HCT116 (cell line): ENCODE data around the gene PLEKHG5. TPM values are rescaled to one million over a fixed set of nuclear protein-coding genes. Genes with fewer than 3 reads are reported as not detected.

Experiments
- ATAC-seq: fragments of 200-7000 bp; cut with Tn5 transposase; 2 replicates; pipeline ENCODE4 v1.9.1; 2020; ENCODE audit warnings: mild to moderate bottlenecking, moderate library complexity
- BruUV-seq: library from RNA; stranded (reverse); fragments of 400-500 nt; replicated peaks from 2 replicates; lab custom pipeline; 2021; lab: Mats Ljungman, UMichigan
- CTCF ChIA-PET: fragments of 300-600 bp; sonication (Branson Sonifier 250); formaldehyde crosslinking; loops from one replicate; lab custom pipeline; 2021; ENCODE audit warnings: antibody characterized with exemption; lab: Charles Lee
- POLR2A ChIA-PET: fragments of 300-600, 350-600 bp; sonication (Branson Sonifier 250); formaldehyde crosslinking; loops from one replicate; lab custom pipeline; 2021; ENCODE audit warnings: antibody characterized with exemption; lab: Charles Lee
- RAD21 ChIA-PET, 2 experiments: fragments of 300-600 bp; sonication (Branson Sonifier 250); formaldehyde crosslinking; loops; one replicate each; lab custom pipeline; 2023; ENCODE audit warnings: low total read pairs in 2 of 2; ENCODE audit not compliant: uncharacterized antibody in 2 of 2, unreplicated experiment in 2 of 2, low non-redundant PET in 1 of 2; lab: Charles Lee
- DNase-seq: peaks from one replicate; pipeline ENCODE4 v3.0.0-alpha.2; 2010; ENCODE audit warnings: low read depth, low spot score
- H2AFZ ChIP-seq: fragments of 200-600 bp; shearing (Covaris generic), sonication (generic); 2 replicates; pipeline ENCODE4 v1.6.1; 2017; ENCODE audit warnings: low read depth, mixed run types, mixed read lengths, antibody characterized with exemption, low read length; ENCODE audit not compliant: poor library complexity, severe bottlenecking
- H3K27ac ChIP-seq: 2 replicates; pipeline ENCODE4 v1.5.1; 2012; ENCODE audit warnings: low read depth, low read length
- H3K27me3 ChIP-seq: fragments of 200-600 bp; sonication (generic); 2 replicates; pipeline ENCODE4 v1.6.1; 2016; ENCODE audit warnings: mixed run types, low read length, mixed read lengths; ENCODE audit not compliant: insufficient read depth
- H3K36me3 ChIP-seq, 2 experiments: fragments of 200-500 bp in 1 of 2; fragments of 200-600 bp in 1 of 2; sonication (Bioruptor generic) in 1 of 2; sonication (generic) in 1 of 2; 2 replicates each; pipeline versions ENCODE4 v1.5.1 to v1.6.1; 2014 to 2016; ENCODE audit warnings: low read length in 2 of 2, inconsistent platforms in 1 of 2, mixed read lengths in 1 of 2, mixed run types in 1 of 2; ENCODE audit not compliant: insufficient read depth in 2 of 2, control insufficient read depth in 1 of 2
- H3K4me1 ChIP-seq, 2 experiments: fragments of 200-600 bp in 1 of 2; sonication (generic) in 1 of 2; 2 replicates each; pipeline versions ENCODE4 v1.5.1 to v1.6.1; 2012 to 2017; ENCODE audit warnings: low read length in 2 of 2, inconsistent platforms in 1 of 2, mild to moderate bottlenecking in 1 of 2, mixed read lengths in 1 of 2, mixed run types in 1 of 2, moderate library complexity in 1 of 2; ENCODE audit not compliant: insufficient read depth in 2 of 2, control insufficient read depth in 1 of 2
- H3K4me2 ChIP-seq: fragments of 200-600 bp; sonication (generic); 2 replicates; pipeline ENCODE4 v1.6.1; 2017; ENCODE audit warnings: mixed run types, low read length, mixed read lengths
- H3K4me3 ChIP-seq, 2 experiments: fragments of 200-600 bp in 1 of 2; sonication (generic) in 1 of 2; replicated peaks in 1 of 2; 2 replicates each; pipeline ENCODE4 v1.5.1; 2011 to 2016; ENCODE audit warnings: low read length in 2 of 2, control low read depth in 1 of 2, low read depth in 1 of 2, mild to moderate bottlenecking in 1 of 2, mixed read lengths in 1 of 2, mixed run types in 1 of 2
- H3K79me2 ChIP-seq: fragments of 200-600 bp; sonication (generic); 2 replicates; pipeline ENCODE4 v1.6.1; 2017; ENCODE audit warnings: mild to moderate bottlenecking, mixed run types, low read length, moderate library complexity, mixed read lengths; ENCODE audit not compliant: insufficient read depth
- H3K9ac ChIP-seq: fragments of 200-600 bp; sonication (generic); 2 replicates; pipeline ENCODE4 v1.6.1; 2016; ENCODE audit warnings: low read length, mixed read lengths
- H3K9me2 ChIP-seq: fragments of 200-600 bp; sonication (generic), shearing (Covaris generic); 2 replicates; pipeline ENCODE4 v1.6.1; 2017; ENCODE audit warnings: mixed run types, mild to moderate bottlenecking, moderate library complexity; ENCODE audit not compliant: insufficient read depth
- H3K9me3 ChIP-seq, 2 experiments: fragments of 200-500 bp in 1 of 2; fragments of 200-600 bp in 1 of 2; sonication (Bioruptor generic) in 1 of 2; sonication (generic) in 1 of 2; 2 replicates each; pipeline ENCODE4 v1.6.1; 2014 to 2017; ENCODE audit warnings: low read length in 2 of 2, mixed read lengths in 2 of 2, inconsistent platforms in 1 of 2, low read depth in 1 of 2, mild to moderate bottlenecking in 1 of 2, mixed run types in 1 of 2, moderate library complexity in 1 of 2; ENCODE audit not compliant: control insufficient read depth in 1 of 2, insufficient read depth in 1 of 2
- H4K20me1 ChIP-seq: fragments of 200-600 bp; sonication (generic), shearing (Covaris generic); 2 replicates; pipeline ENCODE4 v1.6.1; 2017; ENCODE audit warnings: mixed run types, mild to moderate bottlenecking, moderate library complexity; ENCODE audit not compliant: insufficient read depth
- ATF3 ChIP-seq: IDR thresholded peaks from 2 replicates; pipeline ENCODE4 v1.6.1; 2012
- CBX3 ChIP-seq: IDR thresholded peaks from 2 replicates; pipeline ENCODE4 v1.6.1; 2012; ENCODE audit warnings: low read depth
- CTCF ChIP-seq, 3 experiments: fragments of 200-600 bp in 1 of 3; sonication (generic) in 1 of 3; IDR thresholded peaks in 2 of 3; conservative IDR thresholded peaks in 1 of 3; 2 replicates each; pipeline ENCODE4 v1.5.1; 2012 to 2017; ENCODE audit warnings: low read depth in 2 of 3, low read length in 2 of 3, antibody characterized with exemption in 1 of 3, borderline replicate concordance in 1 of 3, control low read depth in 1 of 3, mild to moderate bottlenecking in 1 of 3, mixed read lengths in 1 of 3, mixed run types in 1 of 3, moderate library complexity in 1 of 3; ENCODE audit not compliant: insufficient read depth in 1 of 3
- EGR1 ChIP-seq: IDR thresholded peaks from 2 replicates; pipeline ENCODE4 v1.6.1; 2012; ENCODE audit warnings: low read depth
- EZH2 ChIP-seq: fragments of 200-600 bp; sonication (generic); IDR thresholded peaks from 2 replicates; pipeline ENCODE4 v1.6.1; 2017; ENCODE audit warnings: antibody characterized with exemption, mixed run types
- POLR2AphosphoS5 ChIP-seq: IDR thresholded peaks from 2 replicates; pipeline ENCODE4 v1.6.1; 2011; ENCODE audit warnings: mild to moderate bottlenecking, low read depth, low read length, moderate library complexity
- REST ChIP-seq: IDR thresholded peaks from 2 replicates; pipeline ENCODE4 v1.6.1; 2012; ENCODE audit warnings: low read depth
- SRF ChIP-seq: IDR thresholded peaks from 2 replicates; pipeline ENCODE4 v1.6.1; 2012; ENCODE audit warnings: low read depth
- TCF7L2 ChIP-seq: IDR thresholded peaks from 2 replicates; pipeline ENCODE4 v1.7.0; 2011; ENCODE audit warnings: borderline replicate concordance, inconsistent platforms; ENCODE audit not compliant: insufficient read depth, insufficient read length; ENCODE audit errors: extremely low read depth
- ZFX ChIP-seq: fragments of 450-650 bp; IDR thresholded peaks from 2 replicates; pipeline ENCODE4 v1.6.1; 2017
- ZNF274 ChIP-seq: fragments of 200-500 bp; sonication (Bioruptor generic); IDR thresholded peaks from 2 replicates; pipeline ENCODE4 v1.6.1; 2014; ENCODE audit warnings: mild to moderate bottlenecking, low read depth, low read length, inconsistent platforms
- intact Hi-C: fragments of 100-400 bp; cut with micrococcal nuclease; formaldehyde crosslinking; loops from 2 replicates; pipeline ENCODE4 v1.10.0; 2022
- total RNA-seq: library from RNA; stranded (reverse); gene quantifications from one replicate; pipeline ENCODE4 v1.2.1, GENCODE V29; 2021; ENCODE audit not compliant: unreplicated experiment

The PLEKHG5 gene
- total RNA-seq, 1 experiment from 2014 or later: 33.0 TPM

GRCh38 chr1:6476483-6476882 lies 15.0 kb downstream of the PLEKHG5 start:
- no peak overlapping the region for H3K9ac ChIP-seq
- CTCF ChIA-PET: interaction anchor here (0.9 to 1.7 kb wide), 3 partner anchors 28 to 238 kb away, joined by 3 to 4 read pairs (median 3); no protein-coding TSS in a partner anchor
- POLR2A ChIA-PET: no interaction called here
- no peaks in the 10 kb centered on the region for H3K9me3 ChIP-seq
- H3K9me2 ChIP-seq: no peaks in the 10 kb centered on the region
- H3K4me2 ChIP-seq: peak overlapping the region; percentile 40
- ATAC-seq: no peak
- no peak overlapping the region for H3K4me3 ChIP-seq
- intact Hi-C loops: no loop called here
- BruUV-seq: no TSS peak
- H3K36me3 ChIP-seq: no peaks in the 10 kb centered on the region
- H3K79me2 ChIP-seq: no peaks in the 10 kb centered on the region
- H4K20me1 ChIP-seq: no peaks in the 10 kb centered on the region
- no peak for DNase-seq
- no peak overlapping the region for H2AFZ ChIP-seq
- peaks cover 26 to 38% of the 10 kb centered on the region in 2 experiments for H3K4me1 ChIP-seq
- no peak overlapping the region for H3K27ac ChIP-seq
- RAD21 ChIA-PET: no interaction called here
- no peak for TF ChIP-seq SRF
- no peak for TF ChIP-seq ZFX
- TF ChIP-seq ZNF274: no peak
- TF ChIP-seq CBX3: no peak
- no peak for TF ChIP-seq EZH2
- no peak for TF ChIP-seq EGR1
- no peak for TF ChIP-seq CTCF (IDR thresholded peaks at IDR 0.05 in 2 of 3, conservative IDR thresholded peaks at IDR 0.05 in 1 of 3; ENCODE audit: borderline replicate concordance in 1 of 3, insufficient read depth in 1 of 3, low read depth in 2 of 3, low read length in 2 of 3)
- TF ChIP-seq REST: no peak
- no peak for TF ChIP-seq TCF7L2
- no peak for TF ChIP-seq POLR2AphosphoS5
- no peak for TF ChIP-seq ATF3
- no peaks in the 10 kb centered on the region for H3K27me3 ChIP-seq
